ENCODE data around the gene CD300H.

DNA sequence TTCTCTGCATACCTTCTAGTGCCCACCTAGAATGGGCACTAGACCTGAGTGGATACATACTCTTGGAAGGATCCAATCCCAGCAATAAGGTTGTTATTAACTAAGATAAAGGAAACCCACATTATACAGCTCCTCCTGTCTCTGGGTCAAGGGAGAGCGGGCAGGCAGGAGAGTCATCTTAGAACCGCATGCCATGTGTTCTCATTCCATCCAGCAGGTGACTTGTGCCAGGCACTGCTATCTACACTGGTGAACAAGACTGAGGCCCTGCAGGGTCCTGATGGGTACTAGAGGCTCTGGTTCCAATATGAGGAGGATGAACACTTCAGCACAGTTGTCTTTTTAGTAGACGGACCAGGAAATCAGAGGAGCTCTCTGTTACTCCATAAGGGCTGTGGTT is 5.9 kb upstream of the CD300H start:
- TF ChIP-seq, protein P1, sequence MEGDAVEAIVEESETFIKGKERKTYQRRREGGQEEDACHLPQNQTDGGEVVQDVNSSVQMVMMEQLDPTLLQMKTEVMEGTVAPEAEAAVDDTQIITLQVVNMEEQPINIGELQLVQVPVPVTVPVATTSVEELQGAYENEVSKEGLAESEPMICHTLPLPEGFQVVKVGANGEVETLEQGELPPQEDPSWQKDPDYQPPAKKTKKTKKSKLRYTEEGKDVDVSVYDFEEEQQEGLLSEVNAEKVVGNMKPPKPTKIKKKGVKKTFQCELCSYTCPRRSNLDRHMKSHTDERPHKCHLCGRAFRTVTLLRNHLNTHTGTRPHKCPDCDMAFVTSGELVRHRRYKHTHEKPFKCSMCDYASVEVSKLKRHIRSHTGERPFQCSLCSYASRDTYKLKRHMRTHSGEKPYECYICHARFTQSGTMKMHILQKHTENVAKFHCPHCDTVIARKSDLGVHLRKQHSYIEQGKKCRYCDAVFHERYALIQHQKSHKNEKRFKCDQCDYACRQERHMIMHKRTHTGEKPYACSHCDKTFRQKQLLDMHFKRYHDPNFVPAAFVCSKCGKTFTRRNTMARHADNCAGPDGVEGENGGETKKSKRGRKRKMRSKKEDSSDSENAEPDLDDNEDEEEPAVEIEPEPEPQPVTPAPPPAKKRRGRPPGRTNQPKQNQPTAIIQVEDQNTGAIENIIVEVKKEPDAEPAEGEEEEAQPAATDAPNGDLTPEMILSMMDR (IDR thresholded peaks at IDR 0.05) = no peak
- no peak for TF ChIP-seq EP300 (IDR thresholded peaks at IDR 0.05)
- TF ChIP-seq POLR2AphosphoS5 (IDR thresholded peaks at IDR 0.05) = no peak
- TF ChIP-seq POLR2A (IDR thresholded peaks at IDR 0.05) = no peak
